ENCODE results near the gene MCRS1. TPM values are rescaled to one million over a fixed set of nuclear protein-coding genes. Genes with fewer than 3 reads are reported as not detected.
A peak's percentile ranks its signal among the peaks of the same experiment; 100 is the strongest.

Gene MCRS1
- total RNA-seq, 1 experiment from 2014 or later = 103 TPM

DNA sequence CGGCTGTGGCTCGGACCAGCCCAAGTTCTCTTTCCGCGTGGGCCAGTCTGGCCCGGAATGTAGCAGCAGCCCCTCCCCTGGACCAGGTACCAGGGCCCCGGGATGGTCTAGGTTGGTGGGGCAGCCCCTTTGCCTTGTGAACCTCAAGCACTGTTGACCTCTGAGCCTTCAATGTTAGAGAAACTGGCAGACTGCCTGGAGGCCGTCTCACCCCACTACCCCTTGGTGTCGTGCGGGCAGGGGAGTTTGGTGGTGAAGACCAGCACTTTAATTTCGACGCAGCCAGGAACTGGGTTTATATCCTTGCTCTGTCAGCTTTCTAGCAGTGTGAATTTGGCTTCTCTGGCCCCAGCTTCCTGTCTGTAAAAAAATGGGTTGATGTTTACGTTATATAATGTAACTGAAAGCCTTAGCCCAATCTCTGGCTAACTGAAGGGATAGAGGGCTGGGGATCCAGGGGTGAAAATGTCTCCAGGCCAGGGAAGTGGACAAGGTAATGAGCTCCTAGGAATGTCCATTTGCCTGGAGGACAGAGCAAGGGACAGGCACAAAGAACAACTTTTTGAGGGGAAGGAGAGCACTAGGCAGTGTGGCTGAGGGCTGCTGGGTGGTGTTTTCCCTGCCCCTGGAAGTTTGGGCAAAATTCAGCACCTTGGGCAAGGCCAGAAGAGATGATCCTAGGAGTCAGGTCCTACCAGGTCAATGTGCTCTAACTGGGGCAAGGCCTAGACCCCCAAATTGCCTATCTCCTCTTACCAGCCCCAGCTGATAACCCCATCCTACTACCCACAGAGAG is 11.4 kb downstream of the MCRS1 start:
- Mint-ChIP-seq H3K27ac (peak overlapping the region in 1 of 3 experiments; percentile 44; a peak in 1 of 7 replicates), H3K4me3 (no peak overlapping the region), H3K4me1 (no peaks in the 10 kb centered on the region), H3K36me3 (ENCODE audit: insufficient read depth in 1 of 3, low read depth in 3 of 3) (peaks cover 17 to 39% (median 37%) of the 10 kb centered on the region in 3 experiments; a peak in 6 of 7 replicates), H3K9me3 (no peaks in the 10 kb centered on the region; a peak in 1 of 5 replicates), H3K27me3 (ENCODE audit: low read depth) (peaks cover 14% of the 10 kb centered on the region)
- TF ChIP-seq, protein P1, sequence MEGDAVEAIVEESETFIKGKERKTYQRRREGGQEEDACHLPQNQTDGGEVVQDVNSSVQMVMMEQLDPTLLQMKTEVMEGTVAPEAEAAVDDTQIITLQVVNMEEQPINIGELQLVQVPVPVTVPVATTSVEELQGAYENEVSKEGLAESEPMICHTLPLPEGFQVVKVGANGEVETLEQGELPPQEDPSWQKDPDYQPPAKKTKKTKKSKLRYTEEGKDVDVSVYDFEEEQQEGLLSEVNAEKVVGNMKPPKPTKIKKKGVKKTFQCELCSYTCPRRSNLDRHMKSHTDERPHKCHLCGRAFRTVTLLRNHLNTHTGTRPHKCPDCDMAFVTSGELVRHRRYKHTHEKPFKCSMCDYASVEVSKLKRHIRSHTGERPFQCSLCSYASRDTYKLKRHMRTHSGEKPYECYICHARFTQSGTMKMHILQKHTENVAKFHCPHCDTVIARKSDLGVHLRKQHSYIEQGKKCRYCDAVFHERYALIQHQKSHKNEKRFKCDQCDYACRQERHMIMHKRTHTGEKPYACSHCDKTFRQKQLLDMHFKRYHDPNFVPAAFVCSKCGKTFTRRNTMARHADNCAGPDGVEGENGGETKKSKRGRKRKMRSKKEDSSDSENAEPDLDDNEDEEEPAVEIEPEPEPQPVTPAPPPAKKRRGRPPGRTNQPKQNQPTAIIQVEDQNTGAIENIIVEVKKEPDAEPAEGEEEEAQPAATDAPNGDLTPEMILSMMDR (conservative IDR thresholded peaks at IDR 0.05) = no peak
- no CpG with 5 or more reads among the region's 12 CpGs for WGBS (ENCODE audit: extremely low coverage, insufficient read length, low lambda C conversion rate)
- no peak for DNase-seq
- Histone ChIP-seq H3K4ac (ENCODE audit: low read depth, low read length) (no peak overlapping the region), H4K91ac (ENCODE audit: insufficient read length, low read depth, low read length) (no peak overlapping the region), H4K8ac (replicated peaks; ENCODE audit: insufficient read length, low read depth, low read length) (no peak overlapping the region), H3K23ac (ENCODE audit: insufficient read length, low read depth, low read length) (no peak overlapping the region), H2BK12ac (ENCODE audit: insufficient read length, low read depth, low read length) (no peak overlapping the region), H3T11ph (ENCODE audit: low read length) (no peak overlapping the region), H2AFZ (ENCODE audit: low read length) (no peak overlapping the region), H3K9me3 (ENCODE audit: control insufficient read depth, low read depth, low read length) (no peaks in the 10 kb centered on the region), H3K79me1 (ENCODE audit: insufficient read depth, low read depth, low read length, poor library complexity, severe bottlenecking) (no peaks in the 10 kb centered on the region), H3K27me3 (ENCODE audit: insufficient read depth, low read length) (no peaks in the 10 kb centered on the region), H3K4me1 (ENCODE audit: insufficient read depth, low read length) (no peaks in the 10 kb centered on the region), H3K27ac (ENCODE audit: insufficient read length, low read depth, low read length) (no peak overlapping the region), H2BK15ac (ENCODE audit: low read depth, low read length) (no peak overlapping the region), H3K14ac (ENCODE audit: insufficient read depth, low read length) (no peak overlapping the region; the same call in 1 of the 2 replicates), H4K20me1 (ENCODE audit: control insufficient read depth, insufficient read depth, insufficient read length) (no peaks in the 10 kb centered on the region), H2BK20ac (ENCODE audit: low read depth, low read length, poor library complexity, severe bottlenecking) (no peak overlapping the region), H3K4me2 (ENCODE audit: insufficient read depth, insufficient read length, low read length) (no peak overlapping the region), H3K18ac (ENCODE audit: insufficient read length, low read depth, low read length) (no peak overlapping the region), H3K56ac (ENCODE audit: insufficient read length, low read depth, low read length) (no peak overlapping the region), H4K5ac (ENCODE audit: insufficient read length, low read depth, low read length) (no peak overlapping the region), H2BK5ac (ENCODE audit: insufficient read length, low read length) (no peak overlapping the region), H3K79me2 (ENCODE audit: insufficient read depth, low read length) (no peaks in the 10 kb centered on the region), H2BK120ac (ENCODE audit: low read depth, low read length, poor library complexity, severe bottlenecking) (no peak overlapping the region), H3K23me2 (ENCODE audit: insufficient read length, low read depth, low read length, poor library complexity, severe bottlenecking) (no peaks in the 10 kb centered on the region), H2AK5ac (ENCODE audit: insufficient read length, low read length) (no peak overlapping the region), H3K9ac (ENCODE audit: extremely low read depth, insufficient read length, low read length) (no peak overlapping the region)

Data from H9 (cell line).